Prostate gland (tissue), 2 donors: ENCODE results near the gene ARFGAP1. TPM values are rescaled to one million over a fixed set of nuclear protein-coding genes. Genes with fewer than 3 reads are reported as not detected.

Experiments used
- DNase-seq: peaks from one replicate; pipeline ENCODE4 v3.0.0-alpha.2; 2019; ENCODE audit warnings: low spot score
- H3K27ac ChIP-seq, 2 donors: fragments of 200-600 bp; sonication (generic); 2 replicates each; pipeline ENCODE4 v1.5.1; 2017 to 2019
- H3K27me3 ChIP-seq: fragments of 200-600 bp; sonication (generic); replicated peaks from 2 replicates; pipeline ENCODE4 v1.5.1; 2019; ENCODE audit not compliant: insufficient read depth
- H3K36me3 ChIP-seq, 2 donors: fragments of 200-600 bp; sonication (generic); 1 replicate in 1 of 2; 2 replicates in 1 of 2; pipeline versions ENCODE4 v1.5.1 to v1.8.1; 2017 to 2019
- H3K4me1 ChIP-seq: fragments of 200-600 bp; sonication (generic); replicated peaks from 2 replicates; pipeline ENCODE4 v1.5.1; 2019
- H3K4me3 ChIP-seq, 2 donors: fragments of 200-600 bp; sonication (generic); 2 replicates each; pipeline ENCODE4 v1.5.1; 2017 to 2019
- H3K9me3 ChIP-seq: fragments of 200-600 bp; sonication (generic); 2 replicates; pipeline ENCODE4 v1.5.1; 2017
- CTCF ChIP-seq, 4 experiments: fragments of 200-600 bp in 2 of 4; fragments of 450-650 bp in 2 of 4; sonication (generic) in 2 of 4; IDR thresholded peaks; 1 replicate in 3 of 4; 2 replicates in 1 of 4; pipeline ENCODE4 v1.5.1; 2016 to 2019; ENCODE audit warnings: antibody characterized with exemption in 4 of 4, mild to moderate bottlenecking in 2 of 4, moderate library complexity in 2 of 4
- POLR2A ChIP-seq: fragments of 450-650 bp; IDR thresholded peaks from one replicate; pipeline ENCODE4 v1.6.1; 2016; ENCODE audit warnings: antibody characterized with exemption, mild to moderate bottlenecking
- POLR2AphosphoS5 ChIP-seq: sonication (generic); formaldehyde crosslinking; IDR thresholded peaks from one replicate; pipeline ENCODE4 v1.6.1; 2017; ENCODE audit warnings: antibody characterized with exemption
- WGBS: methylation state at CpG from one replicate; pipeline ENCODE4 v1.1.5; 2018; 5-methylcytosine and 5-hydroxymethylcytosine counted together
- intact Hi-C: fragments of 100-400 bp; cut with DNase I; formaldehyde crosslinking; loops from one replicate; pipeline ENCODE4 v1.14.2; 2022
- total RNA-seq, 2 donors: library from RNA; depleted of rRNA; stranded (reverse); fragments of >200 nt; gene quantifications; one replicate each; pipeline ENCODE4 v1.1.0, GENCODE V29; 2016

ARFGAP1 gene
- total RNA-seq, 2 donors from 2014 or later = 43.6 to 85.6 TPM

- TF ChIP-seq CTCF (IDR thresholded peaks at IDR 0.05) (no peak), POLR2AphosphoS5 (no peak), POLR2A (no peak)
- DNase-seq = no peak
- H3K27ac ChIP-seq = no peak overlapping the region
- intact Hi-C loops = no loop called here
- H3K27me3 ChIP-seq = peaks cover 4% of the 10 kb centered on the region
- H3K36me3 ChIP-seq = no peaks in the 10 kb centered on the region
- H3K9me3 ChIP-seq = no peaks in the 10 kb centered on the region
- no peaks in the 10 kb centered on the region for H3K4me1 ChIP-seq
- no peak overlapping the region for H3K4me3 ChIP-seq
- WGBS = 73% methylated on average over 9 of the region's 9 CpGs
Observed at GRCh38 chr20:63267691-63268090, 4.9 kb upstream of the ARFGAP1 start.

GRCh38 chr20:63268256-63268655 is 4.4 kb upstream of the ARFGAP1 start:
- H3K36me3 ChIP-seq = no peaks in the 10 kb centered on the region
- peaks cover 2% of the 10 kb centered on the region for H3K27me3 ChIP-seq
- H3K4me1 ChIP-seq = no peaks in the 10 kb centered on the region
- no peak overlapping the region for H3K4me3 ChIP-seq
- H3K9me3 ChIP-seq = no peaks in the 10 kb centered on the region
- intact Hi-C loops = no loop called here
- TF ChIP-seq CTCF (IDR thresholded peaks at IDR 0.05) = no peak
- no peak for TF ChIP-seq POLR2A
- no peak for TF ChIP-seq POLR2AphosphoS5
- WGBS = 57% methylated on average over 7 of the region's 7 CpGs
- no peak for DNase-seq
- H3K27ac ChIP-seq = no peak overlapping the region

- Histone ChIP-seq H3K9me3 (no peaks in the 10 kb centered on the region), H3K36me3 (no peaks in the 10 kb centered on the region), H3K27ac (no peak overlapping the region), H3K4me3 (no peak overlapping the region), H3K27me3 (peaks cover 2% of the 10 kb centered on the region), H3K4me1 (no peaks in the 10 kb centered on the region)
- intact Hi-C loops = no loop called here
- TF ChIP-seq POLR2A = no peak
- TF ChIP-seq POLR2AphosphoS5 = no peak
- no peak for TF ChIP-seq CTCF (IDR thresholded peaks at IDR 0.05)
- WGBS = 17% methylated on average over 18 of the region's 18 CpGs
- no peak for DNase-seq
Observed at GRCh38 chr20:63268671-63269439, 3.8 kb upstream of the ARFGAP1 start.

GRCh38 chr20:63269724-63270123 is 2.9 kb upstream of the ARFGAP1 start:
- intact Hi-C loops = no loop called here
- no peaks in the 10 kb centered on the region for H3K4me1 ChIP-seq
- no peak overlapping the region for H3K27ac ChIP-seq
- TF ChIP-seq POLR2A (no peak), CTCF (IDR thresholded peaks at IDR 0.05) (no peak), POLR2AphosphoS5 (no peak)
- no peak for DNase-seq
- H3K4me3 ChIP-seq = no peak overlapping the region
- peaks cover 2% of the 10 kb centered on the region for H3K27me3 ChIP-seq
- H3K36me3 ChIP-seq = no peaks in the 10 kb centered on the region
- WGBS = 95% methylated on average over 9 of the region's 9 CpGs
- H3K9me3 ChIP-seq = no peaks in the 10 kb centered on the region
